GM19467 (cell line): ENCODE results near the gene BRD4.

Source experiments
- ATAC-seq: cut with Tn5 transposase; IDR thresholded peaks from one replicate; pipeline ENCODE4 v1.9.1; 2021; ENCODE audit warnings: mild to moderate bottlenecking, moderate library complexity; ENCODE audit not compliant: unreplicated experiment

BRD4 gene

DNA sequence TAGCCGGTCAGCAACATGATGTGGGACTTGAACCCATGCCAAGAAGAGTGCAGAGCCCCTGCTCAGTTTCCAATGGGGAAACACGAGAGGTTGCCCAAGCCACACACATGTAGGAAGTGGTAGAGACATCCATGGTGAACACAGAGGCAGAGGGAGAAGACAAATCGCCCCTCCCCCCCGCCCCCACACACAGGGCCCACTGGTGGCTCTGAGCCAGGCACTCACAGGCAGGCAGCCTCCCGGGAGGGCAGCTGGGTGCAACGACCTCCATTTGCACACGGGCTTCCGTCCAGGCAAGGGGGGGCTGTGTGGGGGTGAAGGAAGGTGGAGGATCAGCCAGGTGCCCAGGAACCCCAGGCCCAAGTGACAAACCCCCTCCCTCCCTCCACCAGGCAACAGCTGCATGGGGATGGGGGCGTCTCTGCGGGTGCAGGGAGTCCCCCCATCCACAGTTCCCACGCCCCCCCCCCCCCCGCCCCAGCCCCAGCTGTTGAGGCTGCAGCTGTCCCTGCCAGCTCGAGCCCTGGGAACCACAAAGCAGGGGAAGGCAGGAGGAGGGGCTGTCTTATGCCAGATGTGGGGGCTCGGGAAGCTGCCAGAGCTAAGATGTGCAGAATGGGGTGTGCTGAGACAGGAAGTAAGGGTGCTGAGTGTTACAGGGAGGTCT, 134.9 kb downstream of the BRD4 start:
- ATAC-seq, result no peak

- ATAC-seq, result no peak
These were observed 135.9 kb downstream of the BRD4 start for GRCh38 chr19:15196360-15197005.

- ATAC-seq, result no peak
These were observed 136.7 kb downstream of the BRD4 start for GRCh38 chr19:15195371-15196334.

GRCh38 chr19:15194938-15195337, 137.4 kb downstream of the BRD4 start:
- ATAC-seq, result no peak

DNA sequence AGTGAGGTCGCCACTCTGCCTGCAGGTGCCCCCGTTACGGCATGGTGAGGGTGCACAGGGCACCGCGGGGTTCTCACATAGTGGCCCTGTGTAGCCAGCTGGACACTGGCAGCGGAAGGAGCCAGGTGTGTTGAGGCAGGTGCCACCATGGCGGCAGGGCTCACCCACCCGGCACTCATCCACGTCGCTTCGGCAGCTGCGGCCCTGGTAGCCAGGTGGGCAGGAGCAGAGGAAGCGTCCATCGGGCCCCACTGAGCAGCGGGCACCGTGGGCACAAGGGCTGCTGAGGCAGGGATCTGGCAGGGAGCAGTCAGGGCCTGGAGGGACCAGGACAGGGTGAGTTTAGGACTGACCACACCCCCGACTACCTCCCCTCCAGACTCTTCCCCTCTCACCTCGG, 140.4 kb downstream of the BRD4 start:
- ATAC-seq, result no peak

DNA sequence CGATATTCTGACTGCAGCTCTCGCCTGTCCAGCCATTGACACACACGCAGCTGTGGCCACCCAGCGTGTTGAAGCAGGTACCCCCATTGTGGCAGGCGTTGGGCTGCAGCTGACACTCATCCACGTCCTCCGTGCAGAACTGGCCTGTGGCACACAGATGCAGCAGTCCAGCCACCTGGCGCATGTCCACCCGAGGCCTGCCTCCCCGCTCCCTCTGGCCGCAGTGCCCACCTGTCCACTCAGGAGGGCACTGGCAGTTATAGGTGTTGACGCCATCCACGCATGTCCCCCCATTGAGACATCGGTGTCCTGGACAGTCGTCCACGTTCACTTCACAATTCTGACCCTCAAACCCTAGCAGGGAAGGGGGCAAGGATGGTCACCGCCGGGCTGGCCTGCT, 140.8 kb downstream of the BRD4 start:
- ATAC-seq, result no peak

DNA sequence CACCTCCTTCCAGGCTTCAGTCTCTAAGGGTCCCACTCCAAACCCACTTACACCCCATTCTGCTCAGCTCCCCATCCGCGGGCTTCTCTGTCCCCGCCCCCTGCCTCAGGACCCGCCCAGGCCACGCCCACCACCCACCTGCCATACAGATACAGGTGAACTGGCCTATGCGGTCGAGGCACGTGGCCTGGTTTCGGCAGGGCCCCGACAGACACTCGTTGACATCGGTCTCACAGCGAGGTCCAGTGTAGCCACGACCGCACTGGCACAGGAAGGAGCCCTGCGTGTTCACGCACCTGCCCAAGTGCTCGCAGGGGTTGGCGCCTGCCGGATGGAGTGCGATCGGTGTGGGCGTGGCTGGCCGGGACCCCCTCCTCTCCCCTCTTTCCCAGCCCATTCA, 143.5 kb downstream of the BRD4 start:
- ATAC-seq, result no peak

DNA sequence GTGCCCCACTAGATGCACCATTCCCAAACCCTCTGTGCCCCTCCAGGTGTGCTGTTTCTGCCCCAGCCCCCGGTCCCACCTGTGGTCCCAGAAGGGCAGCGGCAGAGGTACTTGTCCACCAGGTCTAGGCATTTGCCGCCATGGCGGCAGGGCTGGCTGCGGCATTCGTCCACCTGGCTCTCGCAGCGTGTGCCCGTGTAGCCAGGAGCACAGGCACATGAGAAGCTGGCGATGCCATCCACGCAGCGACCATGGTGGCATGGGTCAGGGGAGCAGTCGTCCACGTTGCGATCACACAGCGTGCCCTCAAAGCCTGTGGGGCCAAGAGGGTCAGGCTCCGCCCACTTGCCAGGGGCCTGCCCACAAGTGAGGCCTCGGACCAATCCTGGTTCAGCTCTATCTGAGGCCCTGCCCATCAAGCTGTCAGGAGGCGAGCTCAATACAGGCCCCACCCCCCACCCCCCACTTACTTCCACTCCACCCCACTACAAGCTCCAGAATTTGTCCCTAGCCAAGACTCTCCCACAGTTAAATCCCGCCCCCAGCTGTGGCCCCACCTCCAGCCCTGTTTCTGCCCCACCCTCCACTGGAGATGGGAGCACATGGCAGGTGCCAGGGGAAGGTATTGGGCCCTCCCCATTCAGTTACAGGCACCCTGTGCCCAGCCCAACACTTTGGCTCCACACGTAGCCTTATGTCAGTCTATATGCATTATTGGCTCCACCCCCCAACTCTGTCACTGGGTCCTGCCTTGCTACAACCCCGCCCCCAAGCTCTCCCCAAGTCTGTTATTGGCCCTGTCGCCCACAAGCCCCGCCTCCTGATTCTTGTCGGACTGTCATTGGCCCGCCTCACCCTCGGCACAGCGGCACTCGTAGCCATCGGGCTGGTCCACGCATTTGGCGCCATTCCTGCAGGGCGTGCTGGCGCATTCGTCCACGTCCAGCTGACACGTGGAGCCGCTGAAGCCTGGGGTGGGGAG, 145.0 kb downstream of the BRD4 start:
- no peak for ATAC-seq
